ENCODE data around the gene SMIM24. TPM values are rescaled to one million over a fixed set of nuclear protein-coding genes. Genes with fewer than 3 reads are reported as not detected.
"Not testable (repeated sequence)": the region's sequence is repeated elsewhere in the genome, so short reads cannot be mapped to it uniquely, and the experiment has no call there.

The SMIM24 gene
- 0.36 and 0.69 TPM in 2 replicates for total RNA-seq (2014; rRNA removed)
- Bru-seq, nascent RNA = percentile 30 among the genes with signal in this experiment
- BruChase-seq, experiment 1, labeled RNA remaining after a 6-hour chase = percentile 50 among the genes with signal in this experiment
- BruChase-seq, experiment 2, labeled RNA remaining after a 2-hour chase = percentile 36 among the genes with signal in this experiment
- long read RNA-seq, transcript SMIM24-201 (4 exons, 1,329 nt) = major isoform, 5 of 6 reads
- long read RNA-seq, partial matches to known transcripts = 0 of 6 reads
- long read RNA-seq, other reads (novel, unspliced or antisense) = 1 of 6 reads

DNA sequence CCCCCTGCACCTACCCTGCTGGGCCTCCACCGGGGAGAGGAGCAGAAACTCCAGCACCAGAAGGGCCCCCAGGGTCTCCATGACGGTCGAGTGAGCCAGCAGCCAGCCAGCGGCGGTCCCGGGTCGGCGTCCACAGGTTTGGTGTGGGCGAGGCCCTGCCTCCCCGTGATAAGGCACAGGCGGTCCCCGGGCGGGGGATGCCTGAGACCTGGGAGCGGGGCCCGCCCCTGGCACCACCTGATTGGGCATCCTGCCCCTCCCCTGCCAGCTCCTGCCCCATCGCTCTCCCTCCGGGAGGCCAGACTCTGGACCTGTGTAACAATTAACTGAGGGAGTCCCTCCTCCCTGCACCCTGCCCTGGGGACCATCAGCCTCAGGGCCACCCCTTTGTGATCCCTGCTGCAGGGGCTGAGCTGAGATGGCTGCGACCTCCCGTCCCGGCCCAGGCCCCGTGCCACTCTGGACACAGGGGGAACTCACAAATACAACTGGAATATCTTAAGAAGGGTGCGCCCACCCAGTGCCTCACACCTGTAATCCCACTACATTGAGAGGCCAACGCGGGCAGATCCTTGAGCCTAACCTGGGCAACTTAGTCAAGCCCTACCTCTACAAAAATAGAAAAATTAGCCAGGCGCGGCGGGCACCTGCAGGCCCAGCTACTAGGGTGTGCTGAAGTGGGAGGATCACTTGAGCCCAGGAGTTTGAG lies at the start of gene SMIM24:
SMIM24 (minus strand) TSS at position 143 of the 709 bp plus-strand sequence; CDS start at position 81, 62 bp downstream.
- BruUV-seq (replicated peaks) = no TSS peak
- no peaks in the 10 kb centered on the region for H3K79me2 ChIP-seq (ENCODE audit: low read length)
- POLR2A ChIA-PET (ENCODE audit: unreplicated experiment) = no interaction called here
- no peak within 1 kb of the TSS for H3K4me2 ChIP-seq (ENCODE audit: low read length)
- no peak within 1 kb of the TSS for H2AFZ ChIP-seq (ENCODE audit: low read length)
- TF ChIP-seq EZH2phosphoT487 (IDR thresholded peaks at IDR 0.05; ENCODE audit: borderline replicate concordance, low read length) (no peak), EZH2 (IDR thresholded peaks at IDR 0.05; ENCODE audit: low read length, unreplicated experiment) (no peak)
- TF ChIP-seq, protein P1, sequence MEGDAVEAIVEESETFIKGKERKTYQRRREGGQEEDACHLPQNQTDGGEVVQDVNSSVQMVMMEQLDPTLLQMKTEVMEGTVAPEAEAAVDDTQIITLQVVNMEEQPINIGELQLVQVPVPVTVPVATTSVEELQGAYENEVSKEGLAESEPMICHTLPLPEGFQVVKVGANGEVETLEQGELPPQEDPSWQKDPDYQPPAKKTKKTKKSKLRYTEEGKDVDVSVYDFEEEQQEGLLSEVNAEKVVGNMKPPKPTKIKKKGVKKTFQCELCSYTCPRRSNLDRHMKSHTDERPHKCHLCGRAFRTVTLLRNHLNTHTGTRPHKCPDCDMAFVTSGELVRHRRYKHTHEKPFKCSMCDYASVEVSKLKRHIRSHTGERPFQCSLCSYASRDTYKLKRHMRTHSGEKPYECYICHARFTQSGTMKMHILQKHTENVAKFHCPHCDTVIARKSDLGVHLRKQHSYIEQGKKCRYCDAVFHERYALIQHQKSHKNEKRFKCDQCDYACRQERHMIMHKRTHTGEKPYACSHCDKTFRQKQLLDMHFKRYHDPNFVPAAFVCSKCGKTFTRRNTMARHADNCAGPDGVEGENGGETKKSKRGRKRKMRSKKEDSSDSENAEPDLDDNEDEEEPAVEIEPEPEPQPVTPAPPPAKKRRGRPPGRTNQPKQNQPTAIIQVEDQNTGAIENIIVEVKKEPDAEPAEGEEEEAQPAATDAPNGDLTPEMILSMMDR (conservative IDR thresholded peaks at IDR 0.05; ENCODE audit: low read depth, low read length) = no peak
- DNase-seq (no peak), ATAC-seq (no peak)
- no peak within 1 kb of the TSS for H3K27ac ChIP-seq (ENCODE audit: low read length)
- H3K4me1 ChIP-seq (ENCODE audit: insufficient read depth, low read length) = no peaks in the 10 kb centered on the region
- H3K9me3 ChIP-seq (ENCODE audit: low read length) = no peaks in the 10 kb centered on the region
- no peaks in the 10 kb centered on the region for H4K20me1 ChIP-seq (ENCODE audit: low read length)
- intact Hi-C loops (cut with micrococcal nuclease) = no loop called here
- H3F3A ChIP-seq (ENCODE audit: low read length, unreplicated experiment) = no peaks in the 10 kb centered on the region
- no peaks in the 10 kb centered on the region for H3K27me3 ChIP-seq (ENCODE audit: low read length)
- no peaks in the 10 kb centered on the region for H3K36me3 ChIP-seq (ENCODE audit: low read depth, low read length)
- CTCF ChIA-PET = no interaction called here
- H3K9ac ChIP-seq (ENCODE audit: low read length) = no peak within 1 kb of the TSS
- H3K4me3 ChIP-seq (ENCODE audit: low read length) = no peak within 1 kb of the TSS
- H3K9me2 ChIP-seq (replicated peaks; ENCODE audit: low read length) = no peaks in the 10 kb centered on the region

DNA sequence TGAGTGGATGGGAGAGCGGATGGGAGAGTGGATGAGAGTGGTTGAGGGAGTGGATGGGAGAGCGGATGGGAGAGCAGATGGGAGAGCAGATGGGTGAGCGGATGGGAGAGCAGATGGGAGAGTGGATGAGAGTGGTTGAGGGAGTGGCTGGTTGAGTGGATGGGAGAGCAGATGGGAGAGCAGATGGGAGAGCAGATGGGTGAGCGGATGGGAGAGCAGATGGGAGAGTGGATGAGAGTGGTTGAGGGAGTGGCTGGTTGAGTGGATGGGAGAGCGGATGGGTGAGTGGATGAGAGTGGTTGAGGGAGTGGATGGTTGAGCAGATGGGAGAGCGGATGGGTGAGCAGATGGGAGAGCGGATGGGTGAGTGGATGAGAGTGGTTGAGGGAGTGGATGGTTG lies 49.0 kb upstream of the SMIM24 start:
- H3K79me2 ChIP-seq (ENCODE audit: low read length); DNase-seq; CTCF ChIA-PET; H3F3A ChIP-seq (ENCODE audit: low read length, unreplicated experiment); H3K9me3 ChIP-seq (ENCODE audit: low read length); H3K27me3 ChIP-seq (ENCODE audit: low read length); H3K4me3 ChIP-seq (ENCODE audit: low read length); H3K36me3 ChIP-seq (ENCODE audit: low read depth, low read length); H3K27ac ChIP-seq (ENCODE audit: low read length); POLR2A ChIA-PET (ENCODE audit: unreplicated experiment); H3K4me1 ChIP-seq (ENCODE audit: insufficient read depth, low read length); ATAC-seq; intact Hi-C loops (cut with micrococcal nuclease); H4K20me1 ChIP-seq (ENCODE audit: low read length); H2AFZ ChIP-seq (ENCODE audit: low read length); H3K9me2 ChIP-seq (replicated peaks; ENCODE audit: low read length); BruUV-seq (replicated peaks); H3K9ac ChIP-seq (ENCODE audit: low read length); H3K4me2 ChIP-seq (ENCODE audit: low read length): not testable (repeated sequence)

DNA sequence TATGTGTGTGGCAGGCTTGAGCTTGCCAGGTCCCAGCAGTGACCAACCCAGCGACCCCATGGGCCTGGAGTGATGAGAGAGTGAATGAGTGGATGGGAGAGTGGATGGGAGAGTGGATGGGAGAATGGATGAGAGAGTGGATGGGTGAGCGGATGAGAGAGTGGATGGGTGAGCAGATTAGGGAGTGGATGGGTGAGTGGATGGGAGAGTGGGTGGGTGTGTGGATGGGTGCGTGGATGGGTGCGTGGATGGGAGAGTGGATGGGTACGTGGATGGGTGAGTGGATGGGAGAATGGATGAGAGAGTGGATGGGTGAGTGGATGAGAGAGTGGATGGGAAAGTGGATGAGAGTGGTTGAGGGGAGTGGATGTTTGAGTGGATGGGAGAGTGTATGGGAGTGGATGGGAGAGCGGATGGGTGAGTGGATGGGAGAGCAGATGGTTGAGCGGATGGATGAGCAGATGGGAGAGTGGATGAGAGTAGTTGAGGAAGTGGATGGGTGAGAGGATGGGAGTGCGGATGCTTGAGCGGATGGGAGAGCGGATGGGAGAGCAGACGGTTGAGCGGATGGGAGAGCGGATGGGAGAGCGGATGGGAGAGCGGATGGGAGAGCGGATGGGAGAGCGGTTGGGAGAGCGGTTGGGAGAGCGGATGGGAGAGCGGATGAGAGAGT lies 48.4 kb upstream of the SMIM24 start:
- H3K79me2 ChIP-seq (ENCODE audit: low read length) = no peaks in the 10 kb centered on the region
- ATAC-seq (no peak), DNase-seq (no peak)
- no peaks in the 10 kb centered on the region for H3K9me2 ChIP-seq (replicated peaks; ENCODE audit: low read length)
- H3K4me3 ChIP-seq (ENCODE audit: low read length) = no peak overlapping the region
- H3K36me3 ChIP-seq (ENCODE audit: low read depth, low read length) = no peaks in the 10 kb centered on the region; the same call in 1 of the 2 replicates
- H3K27me3 ChIP-seq (ENCODE audit: low read length) = no peaks in the 10 kb centered on the region
- H3K9me3 ChIP-seq (ENCODE audit: low read length) = no peaks in the 10 kb centered on the region
- H3K9ac ChIP-seq (ENCODE audit: low read length) = no peak overlapping the region
- H3K4me1 ChIP-seq (ENCODE audit: insufficient read depth, low read length) = no peaks in the 10 kb centered on the region
- H3F3A ChIP-seq (ENCODE audit: low read length, unreplicated experiment) = no peaks in the 10 kb centered on the region
- TF ChIP-seq EZH2 (IDR thresholded peaks at IDR 0.05; ENCODE audit: low read length, unreplicated experiment) (no peak), EZH2phosphoT487 (IDR thresholded peaks at IDR 0.05; ENCODE audit: borderline replicate concordance, low read length) (no peak)
- TF ChIP-seq, protein P1 (conservative IDR thresholded peaks at IDR 0.05; ENCODE audit: low read depth, low read length) = no peak
- CTCF ChIA-PET = no interaction called here
- intact Hi-C loops (cut with micrococcal nuclease) = no loop called here
- BruUV-seq (replicated peaks) = no TSS peak
- POLR2A ChIA-PET (ENCODE audit: unreplicated experiment) = no interaction called here
- H4K20me1 ChIP-seq (ENCODE audit: low read length) = no peaks in the 10 kb centered on the region
- no peak overlapping the region for H3K4me2 ChIP-seq (ENCODE audit: low read length)
- no peak overlapping the region for H3K27ac ChIP-seq (ENCODE audit: low read length)
- no peak overlapping the region for H2AFZ ChIP-seq (ENCODE audit: low read length)

Measured in PC-3 (cell line).